CD4-positive, alpha-beta T cell treated with Interleukin-4 for 1 hour (primary cell): Measurements from ENCODE around the gene RNU1-2.
A peak's percentile ranks its signal among the peaks of the same experiment; 100 is the strongest.
"Not testable (repeated sequence)": the region's sequence is repeated elsewhere in the genome, so short reads cannot be mapped to it uniquely, and the experiment has no call there.

Experiments
- DNase-seq, 2 donors: peaks; one replicate each; pipeline ENCODE4 v3.0.0-alpha.2; 2020 to 2022

The RNU1-2 gene

DNA sequence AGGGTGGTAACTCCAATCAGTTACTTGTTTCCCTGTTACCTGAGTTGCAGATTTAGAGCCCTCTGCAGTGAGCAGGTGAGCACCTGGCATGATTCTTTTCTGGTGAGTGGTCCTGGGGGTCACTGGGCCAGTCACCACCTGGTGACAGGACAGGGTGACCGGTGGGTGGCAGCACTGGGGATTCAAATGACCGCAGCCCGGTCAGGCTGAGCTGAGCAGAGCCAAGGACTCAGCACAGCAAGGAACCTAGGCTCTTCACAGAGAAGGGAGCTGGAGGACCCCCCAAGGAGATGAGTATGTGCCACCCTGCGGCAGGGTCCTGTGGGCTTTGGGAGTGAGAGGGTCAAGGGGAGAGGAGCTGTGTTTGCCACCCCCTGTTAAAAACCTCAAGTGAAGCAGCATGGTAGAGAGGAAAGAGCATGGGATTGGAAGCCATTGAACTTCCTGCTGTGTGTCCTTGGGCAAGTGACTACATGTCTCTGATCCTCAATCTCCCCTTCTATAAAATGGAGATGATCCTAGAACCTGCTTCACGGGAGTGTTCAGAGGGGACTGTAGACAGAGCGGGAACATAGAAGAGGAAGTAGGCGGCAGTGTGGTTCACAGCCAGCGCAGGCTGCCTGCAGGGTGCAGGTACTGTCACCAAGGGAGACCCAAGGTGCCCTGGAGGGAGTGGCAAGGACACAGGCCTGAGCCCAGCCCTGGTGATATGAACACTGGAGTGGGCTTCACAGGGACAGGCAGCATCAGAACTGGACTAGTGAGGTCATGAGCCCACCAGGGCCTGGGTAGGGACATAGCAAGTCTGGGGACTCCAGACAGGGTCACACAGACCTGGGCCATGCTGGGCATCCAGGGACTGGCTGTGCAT is 16.3 kb downstream of the RNU1-2 start:
- not testable (repeated sequence) for DNase-seq

DNA sequence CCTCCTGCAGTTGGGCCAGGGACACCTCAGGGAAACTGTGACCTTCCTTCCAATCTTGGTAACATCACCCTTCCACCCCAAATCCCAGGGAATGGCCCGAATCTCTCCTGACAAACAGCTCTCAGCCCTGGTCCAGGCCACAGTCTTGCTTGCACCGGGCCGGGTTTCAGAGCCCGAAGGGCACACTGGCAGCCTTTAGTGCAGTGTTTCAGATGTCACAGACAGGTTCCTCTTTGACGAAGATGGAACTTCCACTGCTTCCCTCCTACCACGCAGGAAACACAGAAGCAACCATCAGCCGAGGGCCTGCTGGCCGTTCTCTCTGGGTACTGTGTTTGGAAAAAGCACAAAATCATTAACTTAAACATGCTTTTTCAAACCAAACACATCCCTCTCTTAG is 17.0 kb downstream of the RNU1-2 start:
- DNase-seq: not testable (repeated sequence)

DNA sequence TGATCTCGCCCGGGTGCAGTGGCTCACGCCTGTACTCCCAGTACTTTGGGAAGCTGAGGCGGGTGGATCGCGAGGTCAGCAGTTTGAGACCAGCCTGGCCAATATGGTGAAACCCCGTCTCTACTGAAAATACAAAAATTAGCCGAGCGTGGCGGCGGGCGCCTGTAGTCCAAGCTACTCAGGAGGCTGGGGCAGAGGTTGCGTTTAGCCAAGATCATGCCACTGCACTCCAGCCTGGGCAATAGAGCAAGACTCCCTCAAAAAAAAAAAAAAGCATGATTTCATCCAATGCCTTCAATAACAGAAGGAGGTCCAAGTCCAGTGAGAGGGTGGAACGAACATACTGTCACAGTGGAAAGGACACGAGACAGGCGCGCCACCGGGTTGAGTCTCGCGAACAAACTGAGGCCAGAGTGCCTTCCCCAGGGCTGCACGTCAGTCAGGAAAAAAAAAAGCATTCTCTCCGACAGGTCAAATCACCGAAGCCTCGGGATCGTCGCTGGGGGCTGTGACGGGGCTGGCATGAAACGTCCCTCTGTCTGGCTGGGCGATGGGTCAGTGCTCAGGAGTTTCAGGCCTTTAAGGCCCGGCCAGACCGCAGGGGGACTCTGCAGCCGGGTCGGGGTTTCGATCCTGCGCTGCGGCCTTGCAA is 17.5 kb downstream of the RNU1-2 start:
- DNase-seq: no peak

DNA sequence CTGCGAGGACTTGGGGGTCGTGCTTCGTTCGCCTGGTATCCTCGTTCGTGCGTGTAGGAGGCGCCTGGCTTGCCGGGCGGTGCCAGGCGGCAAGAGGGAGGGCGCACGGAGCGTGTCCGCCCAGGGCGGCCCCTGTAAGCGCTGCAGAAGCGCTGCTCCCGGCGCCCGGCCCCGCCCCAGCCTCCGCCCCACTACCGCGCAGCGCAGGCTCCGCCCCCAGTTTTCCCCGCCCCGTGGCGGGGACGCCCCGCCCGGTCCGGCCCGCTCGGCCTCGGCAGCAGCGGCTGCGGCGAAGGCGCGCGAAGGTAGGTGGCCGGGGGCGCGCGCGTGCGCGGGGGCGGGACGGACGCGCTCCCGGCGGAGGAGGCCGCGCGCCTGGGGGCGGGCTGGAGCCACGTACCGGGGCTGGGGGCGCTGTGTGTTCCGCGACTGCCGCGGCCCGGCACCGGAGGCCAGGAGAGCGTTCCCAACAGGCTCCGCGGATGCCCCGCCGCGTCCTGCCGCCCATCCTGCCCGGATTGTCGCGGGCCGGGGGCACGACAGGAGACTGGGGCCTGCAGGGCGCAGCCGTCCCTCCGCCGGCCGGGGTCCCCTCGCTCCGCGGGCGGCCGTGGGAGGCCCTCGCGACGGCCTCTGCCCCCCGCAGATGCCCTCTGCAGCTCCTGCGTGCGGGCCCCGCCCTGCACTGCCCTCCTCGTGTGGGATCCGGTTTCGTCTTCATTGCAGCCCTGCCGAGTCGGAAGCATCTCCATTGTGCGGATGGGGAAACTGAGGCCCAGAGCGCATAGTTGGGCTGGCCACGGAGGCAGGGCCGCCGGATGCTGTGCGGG is 18.3 kb downstream of the RNU1-2 start:
- peak; percentile 95 to 96 for DNase-seq

DNA sequence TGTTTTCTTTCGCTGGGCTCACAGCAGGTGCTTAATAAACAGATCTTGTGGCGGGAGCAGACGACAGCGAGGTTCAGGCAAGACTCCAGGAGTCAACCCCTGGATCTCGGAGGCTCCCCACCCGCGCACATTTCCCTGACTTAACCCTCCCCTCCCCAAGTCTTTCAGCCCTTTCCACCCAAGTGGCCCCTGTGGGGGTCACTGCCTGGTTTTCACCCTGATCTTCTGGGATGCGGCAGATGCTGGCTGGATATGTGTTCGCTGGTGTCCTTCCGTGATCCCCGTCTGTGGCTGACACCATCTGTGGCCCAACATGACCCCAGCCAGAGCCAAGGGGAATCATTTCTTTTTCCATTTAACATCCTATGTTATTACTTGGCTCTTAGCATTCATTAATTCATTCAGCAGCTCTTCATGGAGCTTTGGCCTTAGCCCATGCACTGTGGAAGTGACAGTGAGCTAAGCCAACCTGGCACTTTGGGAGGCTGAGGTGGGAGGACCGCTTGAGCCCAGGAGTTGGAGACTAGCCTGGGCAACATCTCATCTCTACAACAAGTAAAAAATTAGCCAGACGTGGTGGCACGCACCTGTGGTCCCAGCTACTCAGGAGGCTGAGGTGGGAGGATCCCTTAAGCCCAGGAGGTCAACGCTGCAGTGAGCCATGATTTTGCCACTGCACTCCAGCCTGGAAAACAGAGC is 19.3 kb downstream of the RNU1-2 start:
- DNase-seq: not testable (repeated sequence)

DNA sequence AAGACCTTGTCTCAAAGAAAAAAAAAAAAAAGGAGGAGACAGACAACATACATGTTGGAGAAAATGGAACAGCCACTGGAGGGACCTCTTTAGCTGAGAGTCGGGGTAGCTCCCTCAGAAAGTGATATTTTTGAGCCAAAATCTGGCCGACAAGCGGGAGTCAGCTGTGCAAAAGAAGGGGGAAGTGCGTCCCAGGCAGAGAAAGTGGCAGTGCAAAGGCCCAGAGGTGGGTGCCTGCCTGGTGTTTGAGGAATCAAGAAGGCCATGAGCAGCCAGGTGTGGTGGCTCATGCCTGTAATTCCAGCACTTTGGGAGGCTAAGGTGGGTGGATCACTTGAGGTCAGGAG is 19.8 kb downstream of the RNU1-2 start:
- DNase-seq: no peak

DNA sequence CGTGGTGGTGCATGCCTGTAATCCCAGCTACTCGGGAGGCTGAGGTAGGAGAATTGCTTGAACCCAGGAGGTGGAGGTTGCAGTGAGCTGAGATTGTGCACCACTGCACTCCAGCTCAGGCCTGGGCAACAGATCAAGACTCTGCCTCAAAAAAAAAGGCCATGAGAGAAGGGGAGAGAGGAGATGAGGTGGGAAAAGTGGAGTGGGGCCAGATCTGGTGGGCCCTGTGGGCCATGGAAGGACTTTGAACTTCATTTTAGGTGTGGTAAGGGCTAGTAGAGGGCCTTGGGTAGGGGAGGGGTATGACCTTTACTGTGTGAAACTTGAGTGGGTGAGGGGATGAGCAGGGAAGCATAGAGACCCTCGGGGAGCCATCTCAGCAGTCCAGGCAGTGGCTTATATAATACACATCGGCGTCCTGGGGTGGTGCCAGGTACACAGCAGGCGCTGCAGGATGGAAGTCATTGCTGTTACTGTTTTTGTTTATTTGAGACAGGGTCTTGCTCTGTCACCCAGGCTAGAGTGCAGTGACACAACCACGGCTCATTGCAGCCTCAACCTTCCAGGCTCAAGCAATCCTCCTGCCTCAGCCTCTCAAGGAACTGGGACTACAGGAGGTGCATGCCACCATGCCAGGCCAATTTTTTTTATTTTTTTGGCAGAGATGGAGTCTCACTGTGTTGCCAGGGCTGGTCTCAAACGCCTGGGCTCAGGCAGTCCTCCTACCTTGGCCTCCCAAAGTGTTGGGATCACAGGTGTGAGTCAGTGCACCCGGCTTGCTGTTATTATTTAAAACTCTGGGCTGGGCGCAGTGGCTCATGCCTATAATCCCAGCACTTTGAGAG is 20.5 kb downstream of the RNU1-2 start:
- DNase-seq: not testable (repeated sequence)

DNA sequence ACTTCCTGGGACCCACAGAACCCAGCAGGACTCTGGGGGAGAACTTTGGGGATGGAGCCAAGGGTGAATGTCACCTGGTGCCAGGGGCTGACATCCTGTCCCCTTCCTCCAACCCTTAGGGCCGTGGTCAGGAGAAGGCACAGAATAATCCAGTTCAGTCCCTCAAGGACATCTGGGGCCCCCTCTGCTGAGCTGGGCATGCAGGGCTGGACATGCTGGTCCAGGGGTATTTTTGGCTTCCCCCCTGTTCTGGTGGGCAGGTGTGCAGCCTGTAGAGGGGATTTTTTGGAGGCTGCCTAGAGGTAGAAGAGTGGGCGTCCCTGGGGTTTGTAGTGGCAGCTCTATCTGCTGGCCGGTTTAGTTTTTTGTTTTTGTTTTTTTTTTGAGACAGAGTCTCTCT is 22.6 kb downstream of the RNU1-2 start:
- DNase-seq: no peak

DNA sequence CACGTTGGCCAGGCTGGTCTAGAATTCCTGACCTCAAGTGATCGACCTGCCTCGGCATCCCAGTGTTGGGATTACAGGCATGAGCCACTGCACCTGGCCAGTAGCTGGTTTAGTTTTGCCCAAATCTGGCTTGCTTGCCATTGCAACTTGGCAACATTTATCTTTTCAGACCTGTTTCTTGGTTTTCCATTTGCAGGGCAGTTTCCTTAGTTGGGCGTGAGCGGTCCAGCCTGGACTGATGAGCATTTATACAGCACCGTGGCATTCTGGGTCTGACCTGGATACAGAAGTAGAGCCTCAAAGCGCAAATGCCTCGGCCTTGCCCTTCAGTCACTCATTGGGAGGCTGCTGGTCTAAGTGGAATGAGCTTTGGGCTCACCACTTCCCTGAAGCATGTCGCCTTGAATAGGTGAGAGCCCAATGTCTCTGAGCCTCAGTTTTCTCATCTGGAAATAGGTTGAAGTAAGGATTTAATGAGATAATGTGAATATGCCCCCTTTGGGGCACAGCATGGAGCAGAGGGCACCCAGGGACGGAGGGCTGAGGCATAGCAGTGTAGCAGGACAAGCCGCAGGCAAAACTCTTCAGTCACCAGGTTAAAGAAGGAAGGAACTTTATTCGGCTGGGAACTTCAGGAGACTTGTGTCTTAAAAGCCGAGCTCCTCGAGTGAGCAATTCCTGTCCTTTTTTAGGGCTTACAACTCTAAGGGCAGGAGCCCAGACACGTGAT is 23.3 kb downstream of the RNU1-2 start:
- not testable (repeated sequence) for DNase-seq

DNA sequence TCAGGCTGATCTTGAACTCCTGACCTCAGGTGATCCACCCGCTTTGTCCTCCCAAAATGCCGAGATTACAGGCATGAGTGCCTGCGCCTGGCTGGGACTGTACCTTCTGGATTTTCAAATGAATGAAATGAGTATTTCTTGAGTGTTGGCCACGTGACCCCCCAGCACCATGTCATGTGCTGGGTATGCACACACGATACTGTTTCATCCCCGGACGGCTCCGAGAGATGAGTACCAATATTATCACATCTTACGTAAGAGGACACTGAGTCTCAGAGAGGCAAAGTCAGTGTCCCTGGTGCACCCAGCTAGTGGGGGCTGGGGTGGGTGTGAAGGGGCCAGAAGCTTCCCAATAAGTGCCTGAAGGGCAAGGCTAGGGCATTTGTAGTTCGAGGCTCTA is 25.2 kb downstream of the RNU1-2 start:
- DNase-seq: no peak

DNA sequence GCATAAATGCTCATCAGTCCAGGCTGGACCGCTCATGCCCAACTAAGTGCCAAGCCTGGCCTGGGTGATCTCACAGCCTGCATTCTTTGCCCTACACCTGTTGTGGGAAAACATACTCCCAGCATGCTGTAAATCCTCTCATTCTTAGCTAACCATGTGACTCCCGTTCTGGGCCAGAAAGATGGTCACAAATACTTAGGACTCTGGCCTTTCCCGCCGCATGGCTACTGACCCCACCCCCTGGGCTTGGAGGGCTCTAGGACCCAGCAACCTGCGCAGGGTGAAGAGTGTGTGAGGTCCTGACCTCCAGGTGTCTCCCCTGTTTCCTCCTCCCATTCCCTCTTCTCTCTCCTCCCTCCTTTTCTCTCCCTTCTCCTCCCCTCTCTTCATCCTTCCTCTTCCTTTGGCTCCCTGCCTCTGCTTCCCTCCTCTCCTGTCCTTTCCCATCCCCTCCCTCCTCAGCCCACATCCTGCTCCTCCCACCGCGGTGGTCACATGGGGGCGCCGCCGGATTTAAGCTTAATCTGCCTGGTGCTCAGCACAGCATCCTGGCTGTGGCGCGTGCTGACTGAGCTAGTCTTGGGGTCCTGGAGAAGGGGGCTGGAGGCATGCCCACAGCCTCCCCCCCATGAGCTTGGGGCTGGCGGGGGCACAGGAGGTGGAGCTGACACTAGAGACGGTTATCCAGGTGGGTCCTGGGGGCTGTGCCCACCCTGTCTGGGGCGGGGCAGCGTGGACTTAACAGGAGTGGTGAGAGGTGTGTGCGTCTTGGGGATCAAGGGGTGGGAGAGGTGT is 25.8 kb downstream of the RNU1-2 start, which contains the start of gene CROCC:
TSS of gene CROCC (plus strand) at position 541 of the 795 bp plus-strand sequence. CDS start at position 629, 88 bp downstream.
- peak in 1 of 2 donors; percentile 42 for DNase-seq

DNA sequence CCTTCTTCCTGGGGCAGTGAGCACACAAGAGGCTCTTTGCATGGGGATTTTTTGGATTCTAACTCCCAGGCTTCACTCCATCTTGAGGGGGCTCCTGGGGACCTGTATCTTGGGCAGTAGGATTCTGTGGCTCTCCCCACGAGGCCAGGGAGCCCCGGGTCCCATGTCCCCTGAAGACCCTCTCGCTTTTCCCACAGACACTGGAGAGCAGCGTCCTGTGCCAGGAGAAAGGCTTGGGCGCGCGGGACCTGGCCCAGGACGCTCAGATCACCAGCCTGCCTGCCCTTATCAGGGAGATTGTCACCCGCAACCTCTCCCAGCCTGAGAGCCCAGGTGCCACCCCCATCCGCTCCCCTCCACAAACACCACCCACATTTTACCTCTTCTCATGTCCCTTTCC is 26.7 kb downstream of the RNU1-2 start:
- no peak for DNase-seq

DNA sequence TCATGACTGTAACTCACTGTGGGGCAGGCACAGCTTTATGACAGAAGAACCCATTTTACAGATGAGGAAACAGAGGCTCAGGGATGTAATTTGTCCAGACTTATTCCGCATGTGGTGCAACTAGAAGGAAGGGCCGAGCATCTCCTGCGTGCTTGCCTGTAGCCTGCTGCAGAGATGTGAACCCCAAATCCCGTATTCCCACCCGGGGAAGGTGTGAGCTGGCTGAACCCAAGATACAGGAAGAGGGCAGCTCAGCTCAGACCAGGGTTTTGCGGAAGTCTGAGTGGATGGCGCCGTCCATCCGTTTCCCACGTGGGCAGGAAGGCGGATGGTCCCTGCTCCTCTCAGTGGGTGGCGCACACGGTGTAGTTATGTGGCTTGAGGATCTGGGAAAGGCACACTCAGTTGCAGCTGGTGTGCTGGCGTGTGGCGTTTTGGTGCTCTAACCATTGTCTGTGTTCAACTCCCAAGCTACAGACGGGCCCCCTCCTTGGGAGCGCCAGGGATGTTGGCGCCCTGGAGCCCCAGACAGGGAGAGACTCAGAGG is 27.2 kb downstream of the RNU1-2 start:
- DNase-seq: no peak

DNA sequence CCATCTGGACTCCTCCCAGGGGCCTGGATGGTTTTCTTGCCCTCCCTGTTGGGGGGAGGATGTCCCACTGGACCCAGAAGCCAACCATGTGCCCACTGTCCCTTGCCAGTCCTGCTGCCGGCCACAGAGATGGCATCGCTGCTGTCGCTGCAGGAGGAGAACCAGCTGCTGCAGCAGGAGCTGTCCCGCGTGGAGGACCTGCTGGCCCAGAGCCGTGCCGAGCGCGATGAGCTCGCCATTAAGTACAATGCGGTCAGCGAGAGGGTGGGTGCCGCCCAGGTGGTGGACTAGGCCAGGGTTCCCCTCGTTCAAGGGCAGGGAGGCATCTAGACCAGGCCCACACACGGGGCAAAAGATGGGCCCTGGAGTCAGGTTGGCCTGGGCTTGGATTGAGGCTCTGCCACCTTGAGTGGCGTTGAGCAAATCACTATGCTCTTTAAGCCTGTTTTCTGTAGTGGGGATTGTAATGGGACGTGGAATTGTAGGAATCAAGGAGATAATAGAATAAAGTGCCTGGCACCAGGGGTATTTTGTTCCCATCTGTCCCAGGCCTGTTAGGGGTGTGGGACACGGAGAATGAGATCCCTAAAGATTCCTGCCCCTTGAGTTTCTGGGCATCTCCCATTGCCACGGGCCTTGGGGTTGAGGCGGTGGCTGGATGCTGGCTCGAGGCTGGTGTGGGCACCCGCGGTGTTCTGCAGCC is 28.6 kb downstream of the RNU1-2 start:
- DNase-seq: no peak

DNA sequence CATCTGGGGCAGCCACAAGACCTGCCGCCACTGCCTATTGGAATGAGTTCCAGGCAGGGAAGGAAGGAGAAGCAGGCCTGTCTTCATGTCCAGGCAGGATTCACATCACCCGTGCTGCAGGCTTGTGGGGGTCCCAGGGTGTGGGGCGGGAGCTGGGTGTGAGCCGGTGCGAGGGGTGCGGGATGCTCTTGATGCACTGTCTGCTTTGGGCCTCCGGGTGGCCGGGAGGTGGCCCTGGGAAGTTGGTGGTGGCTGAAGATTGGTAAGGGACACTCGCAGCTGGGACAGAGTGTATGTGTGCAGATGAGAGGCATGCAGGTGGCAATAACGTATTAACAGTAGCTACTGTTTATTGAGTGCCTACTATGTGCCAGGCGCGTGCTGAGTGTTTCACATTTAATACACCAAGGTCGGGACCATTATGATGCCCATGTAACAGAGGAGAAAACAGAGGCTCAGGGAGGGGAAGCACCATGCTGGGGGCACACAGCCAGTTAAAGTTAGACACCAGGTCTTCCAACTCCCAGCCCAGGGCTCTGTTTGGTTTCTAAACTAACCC is 29.2 kb downstream of the RNU1-2 start:
- no peak for DNase-seq

DNA sequence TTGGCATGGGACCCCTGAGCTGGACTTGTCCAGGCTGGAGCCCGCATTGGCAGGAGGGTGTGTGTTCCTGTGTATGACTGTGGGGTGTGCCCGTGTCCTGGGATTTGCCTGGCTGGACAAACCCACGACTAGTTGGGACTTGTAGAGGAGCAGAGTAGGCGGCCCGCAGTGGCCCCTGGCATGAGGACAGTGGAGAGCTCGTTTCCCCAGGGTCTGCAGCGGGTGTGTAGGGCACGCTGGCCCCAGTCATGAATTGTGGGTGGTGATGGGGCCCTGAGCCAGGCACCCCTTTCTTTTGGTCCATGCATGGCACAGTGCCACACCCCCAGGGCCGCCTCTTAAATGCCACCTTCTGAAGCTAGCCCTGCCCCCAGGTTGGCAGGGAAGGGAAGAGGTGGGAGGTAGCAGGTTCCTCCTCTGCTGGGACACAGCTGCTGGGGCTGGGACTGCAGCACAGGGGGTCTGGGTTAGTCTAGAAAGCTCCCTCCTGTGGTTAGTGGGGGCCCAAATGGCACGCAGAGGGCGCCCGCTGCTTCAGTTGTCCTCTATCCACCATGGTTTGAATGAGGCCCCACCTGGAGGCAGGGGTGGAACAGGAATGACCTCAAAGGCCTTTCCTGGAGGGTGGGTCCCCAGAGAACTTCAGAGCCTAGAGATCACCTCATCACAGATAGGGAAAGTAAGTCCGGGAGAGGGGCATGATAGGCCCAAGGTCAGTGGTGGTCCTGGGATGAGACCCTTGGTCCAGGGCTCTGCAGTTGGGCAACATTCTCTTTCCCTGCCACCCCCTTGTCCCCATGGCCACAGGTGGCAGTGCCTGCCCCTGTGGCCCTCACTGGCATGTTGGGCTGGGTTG is 30.1 kb downstream of the RNU1-2 start:
- no peak for DNase-seq

DNA sequence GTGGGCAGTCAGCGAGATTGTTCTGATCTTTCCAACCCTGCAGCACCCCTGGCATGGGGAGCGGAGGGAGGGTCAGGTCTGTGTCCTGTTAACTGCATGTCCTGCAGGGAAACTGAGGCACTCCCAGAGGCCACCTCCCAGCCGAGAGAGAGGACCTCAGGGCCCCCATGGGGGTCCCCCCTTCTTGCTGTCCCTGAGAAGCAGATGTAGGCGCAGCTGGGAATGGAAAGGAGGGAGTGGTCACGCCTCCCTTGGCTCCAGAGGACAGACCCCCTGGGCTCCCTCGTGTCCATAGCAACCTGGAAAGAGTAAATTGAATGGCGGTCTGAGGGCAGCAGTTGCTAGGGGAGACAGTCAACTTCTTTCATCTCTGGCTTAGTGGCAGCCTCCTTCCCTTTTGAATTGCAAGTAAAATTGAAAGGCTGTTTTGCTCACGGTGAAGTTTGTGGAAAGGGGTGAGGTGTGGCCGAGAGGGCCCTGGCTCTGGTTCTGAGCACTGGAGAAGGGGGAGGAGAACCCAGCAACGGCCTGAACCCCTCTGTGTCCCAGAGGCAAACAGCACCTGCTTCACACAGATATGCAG is 30.8 kb downstream of the RNU1-2 start:
- DNase-seq: no peak

DNA sequence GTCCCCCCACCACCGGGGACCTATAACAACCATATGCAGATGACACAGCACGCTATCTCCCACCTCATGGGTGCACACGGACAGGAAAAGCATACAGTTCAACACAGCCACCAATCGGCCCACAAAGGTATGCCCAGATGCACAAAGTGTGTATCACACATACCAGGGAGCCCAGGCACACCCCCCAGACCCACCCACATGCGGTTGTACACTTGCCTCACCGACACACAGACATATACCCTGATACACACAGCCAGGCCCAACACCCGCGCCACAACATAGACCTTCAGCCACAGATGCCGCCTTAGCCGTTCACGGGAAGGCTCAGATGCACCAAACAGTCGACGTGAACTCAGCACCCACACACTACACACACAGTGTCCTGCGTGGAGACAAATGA is 31.5 kb downstream of the RNU1-2 start:
- DNase-seq: no peak
